Neural progenitor cell (in vitro differentiated cells): ENCODE results near the gene LASP1NB.

Source experiments
- EZH2 ChIP-seq: fragments of 200-600 bp; sonication (generic); IDR thresholded peaks from 2 replicates; pipeline ENCODE4 v1.6.1; 2017; ENCODE audit warnings: antibody characterized with exemption, mild to moderate bottlenecking, moderate library complexity
- TF ChIP-seq, protein P1 (sequence below): fragments of 200-600 bp; sonication (generic); IDR thresholded peaks from 2 replicates; pipeline ENCODE4 v1.5.1; 2017; ENCODE audit warnings: antibody characterized with exemption, mild to moderate bottlenecking

DNA sequence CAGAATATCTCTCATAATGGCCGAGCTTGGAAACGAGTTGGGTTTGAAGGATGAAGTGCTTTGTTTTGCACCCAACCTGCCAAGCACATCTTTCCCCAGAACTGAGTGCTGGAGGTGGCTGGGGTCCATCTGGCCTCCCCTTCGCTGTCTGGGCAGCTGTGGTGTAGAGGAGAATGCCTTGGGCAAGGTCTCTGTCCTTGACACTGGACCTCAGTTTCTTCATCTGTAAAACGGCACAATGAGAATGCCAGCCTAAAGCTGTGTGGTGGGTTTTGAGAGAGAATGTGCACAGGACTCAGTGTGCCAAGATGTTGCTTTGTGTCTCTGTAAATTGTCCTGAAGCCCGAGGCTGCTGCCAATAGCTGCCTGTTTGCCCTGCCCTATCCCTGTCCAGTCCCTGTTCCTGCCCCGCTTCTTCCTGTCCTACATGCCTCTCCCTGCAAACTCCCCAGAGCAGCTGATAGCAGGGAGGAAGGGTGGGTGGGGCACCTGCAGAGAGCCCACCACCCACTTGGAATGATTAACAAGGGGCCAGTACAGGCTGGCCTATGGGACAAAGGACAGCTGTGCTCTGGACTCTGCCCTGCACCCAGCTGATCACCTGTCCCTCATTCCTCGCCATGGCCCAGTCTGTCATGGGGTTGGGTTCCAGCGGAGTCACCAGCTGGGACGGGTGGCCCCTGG, 40.2 kb upstream of the LASP1NB start:
- TF ChIP-seq, protein P1, sequence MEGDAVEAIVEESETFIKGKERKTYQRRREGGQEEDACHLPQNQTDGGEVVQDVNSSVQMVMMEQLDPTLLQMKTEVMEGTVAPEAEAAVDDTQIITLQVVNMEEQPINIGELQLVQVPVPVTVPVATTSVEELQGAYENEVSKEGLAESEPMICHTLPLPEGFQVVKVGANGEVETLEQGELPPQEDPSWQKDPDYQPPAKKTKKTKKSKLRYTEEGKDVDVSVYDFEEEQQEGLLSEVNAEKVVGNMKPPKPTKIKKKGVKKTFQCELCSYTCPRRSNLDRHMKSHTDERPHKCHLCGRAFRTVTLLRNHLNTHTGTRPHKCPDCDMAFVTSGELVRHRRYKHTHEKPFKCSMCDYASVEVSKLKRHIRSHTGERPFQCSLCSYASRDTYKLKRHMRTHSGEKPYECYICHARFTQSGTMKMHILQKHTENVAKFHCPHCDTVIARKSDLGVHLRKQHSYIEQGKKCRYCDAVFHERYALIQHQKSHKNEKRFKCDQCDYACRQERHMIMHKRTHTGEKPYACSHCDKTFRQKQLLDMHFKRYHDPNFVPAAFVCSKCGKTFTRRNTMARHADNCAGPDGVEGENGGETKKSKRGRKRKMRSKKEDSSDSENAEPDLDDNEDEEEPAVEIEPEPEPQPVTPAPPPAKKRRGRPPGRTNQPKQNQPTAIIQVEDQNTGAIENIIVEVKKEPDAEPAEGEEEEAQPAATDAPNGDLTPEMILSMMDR: no peak
- TF ChIP-seq EZH2: no peak
